GM12873 (cell line): Measurements from ENCODE around the gene APOL3.

Source experiments
- TF ChIP-seq, protein P1 (sequence below): IDR thresholded peaks from 2 replicates; pipeline ENCODE4 v1.5.1; 2012; ENCODE audit warnings: low read depth, mild to moderate bottlenecking, moderate library complexity, low read length, control low read depth; ENCODE audit not compliant: insufficient read depth; ENCODE audit errors: missing control alignments

Gene APOL3

GRCh38 chr22:36183446-36183845 is 22.9 kb upstream of the APOL3 start:
- TF ChIP-seq, protein P1, sequence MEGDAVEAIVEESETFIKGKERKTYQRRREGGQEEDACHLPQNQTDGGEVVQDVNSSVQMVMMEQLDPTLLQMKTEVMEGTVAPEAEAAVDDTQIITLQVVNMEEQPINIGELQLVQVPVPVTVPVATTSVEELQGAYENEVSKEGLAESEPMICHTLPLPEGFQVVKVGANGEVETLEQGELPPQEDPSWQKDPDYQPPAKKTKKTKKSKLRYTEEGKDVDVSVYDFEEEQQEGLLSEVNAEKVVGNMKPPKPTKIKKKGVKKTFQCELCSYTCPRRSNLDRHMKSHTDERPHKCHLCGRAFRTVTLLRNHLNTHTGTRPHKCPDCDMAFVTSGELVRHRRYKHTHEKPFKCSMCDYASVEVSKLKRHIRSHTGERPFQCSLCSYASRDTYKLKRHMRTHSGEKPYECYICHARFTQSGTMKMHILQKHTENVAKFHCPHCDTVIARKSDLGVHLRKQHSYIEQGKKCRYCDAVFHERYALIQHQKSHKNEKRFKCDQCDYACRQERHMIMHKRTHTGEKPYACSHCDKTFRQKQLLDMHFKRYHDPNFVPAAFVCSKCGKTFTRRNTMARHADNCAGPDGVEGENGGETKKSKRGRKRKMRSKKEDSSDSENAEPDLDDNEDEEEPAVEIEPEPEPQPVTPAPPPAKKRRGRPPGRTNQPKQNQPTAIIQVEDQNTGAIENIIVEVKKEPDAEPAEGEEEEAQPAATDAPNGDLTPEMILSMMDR: no peak

GRCh38 chr22:36182857-36183256 is 22.3 kb upstream of the APOL3 start:
- TF ChIP-seq, protein P1: no peak

DNA sequence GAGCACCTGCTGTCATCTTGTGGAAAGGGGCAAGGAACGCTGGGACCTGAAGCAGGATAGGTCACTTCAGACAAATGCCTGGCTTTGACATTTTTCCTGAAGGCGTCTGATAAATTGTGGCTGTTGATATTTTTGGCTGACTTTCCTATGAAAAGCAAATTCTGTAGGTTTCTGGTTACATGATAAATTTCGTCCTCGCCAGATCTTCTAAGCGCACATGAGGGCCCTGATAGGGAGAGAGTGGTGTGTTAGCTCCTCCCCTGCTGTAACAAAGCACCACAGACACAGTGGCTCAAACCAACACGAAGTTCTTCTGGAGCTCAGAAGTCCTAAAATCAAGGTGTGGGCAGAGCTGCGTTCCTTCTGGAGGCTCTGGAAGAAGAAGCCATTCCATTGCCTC is 21.5 kb upstream of the APOL3 start:
- TF ChIP-seq, protein P1: no peak

DNA sequence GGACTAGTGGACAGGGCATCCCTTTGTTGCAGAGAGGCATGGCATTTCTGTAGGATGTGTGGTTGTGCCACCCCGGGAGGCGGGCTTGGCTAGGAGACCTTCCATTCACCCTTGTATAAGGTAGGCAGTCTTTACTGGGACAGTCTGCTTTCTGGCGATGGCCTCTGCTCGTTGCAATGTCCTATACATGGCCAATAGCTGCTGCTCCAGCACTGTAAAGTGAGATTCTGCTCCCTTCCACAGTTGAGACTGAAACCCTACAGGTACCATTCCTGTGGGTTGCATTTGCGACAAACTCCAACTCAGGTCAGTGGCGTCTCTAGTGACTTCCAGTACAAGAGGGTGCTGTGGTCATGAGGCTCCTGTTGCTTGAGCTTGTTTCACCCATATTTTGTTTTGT is 20.4 kb upstream of the APOL3 start:
- TF ChIP-seq, protein P1: no peak

GRCh38 chr22:36180038-36180880 is 19.7 kb upstream of the APOL3 start:
- TF ChIP-seq, protein P1: peak; percentile 93

GRCh38 chr22:36177160-36177559 is 16.6 kb upstream of the APOL3 start:
- TF ChIP-seq, protein P1: no peak

DNA sequence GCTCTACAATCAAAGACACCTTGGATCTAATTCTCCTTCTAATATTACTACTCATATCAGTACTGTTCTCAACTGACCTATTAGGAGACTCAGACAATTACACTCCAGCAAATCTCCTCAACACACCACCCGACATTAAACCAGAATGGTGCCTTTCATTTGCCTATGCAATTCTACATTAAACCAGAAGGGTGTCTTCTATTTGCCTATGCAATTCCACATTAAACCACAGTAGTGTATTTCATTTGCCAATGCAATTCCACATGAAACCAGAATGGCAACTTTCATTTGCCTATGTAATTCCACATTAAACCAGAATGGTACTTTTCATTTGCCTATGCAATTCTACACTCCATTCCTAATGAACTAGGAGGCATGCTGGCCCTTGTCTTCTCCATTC is 15.3 kb upstream of the APOL3 start:
- TF ChIP-seq, protein P1: peak; percentile 25
